Heart right ventricle (tissue), 16 donors: ENCODE data around the gene PAX9. TPM values are rescaled to one million over a fixed set of nuclear protein-coding genes. Genes with fewer than 3 reads are reported as not detected.

Experiments
- ATAC-seq, 8 donors: fragments of 200-7000 bp; cut with Tn5 transposase; one replicate each; pipeline ENCODE4 v1.9.1; 2020; ENCODE audit warnings: mild to moderate bottlenecking in 8 of 8, moderate library complexity in 8 of 8, moderate number of reproducible peaks in 1 of 8
- DNase-seq, 2 donors: peaks; one replicate each; pipeline ENCODE4 v3.0.0-alpha.2; 2020
- H3K27ac ChIP-seq, 10 donors: fragments of 200-600 bp; sonication (generic) in 2 of 10; one replicate each; pipeline versions ENCODE4 v1.5.0 to v1.8.0; 2020 to 2022; ENCODE audit warnings: mild to moderate bottlenecking in 3 of 10
- H3K27me3 ChIP-seq, 7 donors: fragments of 200-600 bp; one replicate each; pipeline ENCODE4 v1.8.0; 2021 to 2022; ENCODE audit warnings: mild to moderate bottlenecking in 2 of 7
- H3K36me3 ChIP-seq, 9 donors: fragments of 200-600 bp; sonication (generic) in 1 of 9; one replicate each; pipeline versions ENCODE4 v1.5.0 to v1.8.0; 2020 to 2022; ENCODE audit warnings: mild to moderate bottlenecking in 2 of 9
- H3K4me1 ChIP-seq, 9 donors: fragments of 200-600 bp; sonication (generic) in 1 of 9; one replicate each; pipeline versions ENCODE4 v1.5.0 to v1.8.0; 2020 to 2022; ENCODE audit warnings: mild to moderate bottlenecking in 4 of 9
- H3K4me3 ChIP-seq, 10 donors: fragments of 200-600 bp; sonication (generic) in 2 of 10; one replicate each; pipeline versions ENCODE4 v1.5.0 to v1.8.0; 2020 to 2022; ENCODE audit warnings: mild to moderate bottlenecking in 7 of 10, moderate library complexity in 2 of 10
- H3K9me3 ChIP-seq, 11 donors: fragments of 200-600 bp in 10 of 11; sonication (generic) in 2 of 11; one replicate each; pipeline versions ENCODE4 v1.5.0 to v1.8.0; 2013 to 2022; ENCODE audit warnings: mild to moderate bottlenecking in 2 of 11, control low read depth in 1 of 11, moderate library complexity in 1 of 11
- WGBS, 2 donors: extraction: QIAGEN DNeasy Blood & Tissue Kit; methylation state at CpG; one replicate each; pipeline ENCODE4 v1.1.7; 2013; ENCODE audit warnings: inconsistent platforms in 1 of 2; 5-methylcytosine and 5-hydroxymethylcytosine counted together
- intact Hi-C, 10 donors: fragments of 100-400 bp; cut with DNase I; formaldehyde crosslinking; loops; one replicate each; pipeline versions ENCODE4 v1.11.1 to v1.14.2; 2022
- long read RNA-seq, 3 donors: library from polyadenylated mRNA; unstranded; transcript quantifications; one replicate each; pipeline ENCODE4 v2.0.0, GENCODE V29; 2020 to 2021
- polyA plus RNA-seq, 2 donors: library from polyadenylated mRNA; stranded (reverse); fragments of 200-250 nt; gene quantifications; one replicate each; pipeline ENCODE4 v1.2.3, GENCODE V29; 2013
- total RNA-seq, 10 donors: library from RNA; stranded (reverse); fragmentation: NEBNext Ultra II Directional in 3 of 10; extraction: Animal tissue kit (Norgen Biotek cat#: 25700) in 3 of 10; gene quantifications; one replicate each; pipeline versions ENCODE4 v1.2.1 to v1.2.4, GENCODE V29; 2021 to 2023
- TF ChIP-seq, protein P1 (sequence below), 9 donors: fragments of 200-600 bp; sonication (generic) in 2 of 9; IDR thresholded peaks; one replicate each; pipeline versions ENCODE4 v1.5.0 to v1.8.0; 2021 to 2022; ENCODE audit warnings: antibody characterized with exemption in 9 of 9, mild to moderate bottlenecking in 5 of 9, moderate library complexity in 1 of 9
- donor health status: Arrhythmogenic right ventricular cardiomyopathy.
- donor health status: ischemic (EF 13 %, LVEDD 7.1; RV severe dilation, severe dysfunction).
- donor health status: healthy with polysubstance abuse.
- donor health status: DM: no; HTN: yes; CAD: no.
- donor health status: DM: no; HTN: no; CAD: no.
- donor health status: ischemic (EF 25% LVEDD 6.9; RV normal size, moderate dysfunction).
- donor health status: ischemic (EF 25% LVEDD 5.7; RV mildly dilated, moderate dysfunction).
- donor health status: healthy.
- donor health status: DM: yes; HTN: yes; CAD: no.
- donor health status: Ischemic cardiomyopathy.
- donor health status: ischemic (EF 35%, LVEDD 5.7; RV mildly dilated, moderate dysfunction).
- donor health status: nonischemic (EF 11% LVEDD 7.7; RV severe dilation, severe dysfunction).
- donor health status: DM: yes; HTN: yes; CAD: no.
- donor health status: PGD.
- donor health status: ischemic (EF 29% LVEDD 5.4; RV normal size, mild dysfunction).
- donor health status: nonischemic (EF 23%, LVEDD 6.1; RV moderate dilation, normal function).

Gene PAX9
- total RNA-seq (not detected), polyA plus RNA-seq (under 1 TPM in 1 of 2 donors, not detected in 1; 0.01 TPM)
- long read RNA-seq, donor 1 = 0 reads
- long read RNA-seq, donor 2 = 0 reads
- long read RNA-seq, donor 3 = 0 reads

DNA sequence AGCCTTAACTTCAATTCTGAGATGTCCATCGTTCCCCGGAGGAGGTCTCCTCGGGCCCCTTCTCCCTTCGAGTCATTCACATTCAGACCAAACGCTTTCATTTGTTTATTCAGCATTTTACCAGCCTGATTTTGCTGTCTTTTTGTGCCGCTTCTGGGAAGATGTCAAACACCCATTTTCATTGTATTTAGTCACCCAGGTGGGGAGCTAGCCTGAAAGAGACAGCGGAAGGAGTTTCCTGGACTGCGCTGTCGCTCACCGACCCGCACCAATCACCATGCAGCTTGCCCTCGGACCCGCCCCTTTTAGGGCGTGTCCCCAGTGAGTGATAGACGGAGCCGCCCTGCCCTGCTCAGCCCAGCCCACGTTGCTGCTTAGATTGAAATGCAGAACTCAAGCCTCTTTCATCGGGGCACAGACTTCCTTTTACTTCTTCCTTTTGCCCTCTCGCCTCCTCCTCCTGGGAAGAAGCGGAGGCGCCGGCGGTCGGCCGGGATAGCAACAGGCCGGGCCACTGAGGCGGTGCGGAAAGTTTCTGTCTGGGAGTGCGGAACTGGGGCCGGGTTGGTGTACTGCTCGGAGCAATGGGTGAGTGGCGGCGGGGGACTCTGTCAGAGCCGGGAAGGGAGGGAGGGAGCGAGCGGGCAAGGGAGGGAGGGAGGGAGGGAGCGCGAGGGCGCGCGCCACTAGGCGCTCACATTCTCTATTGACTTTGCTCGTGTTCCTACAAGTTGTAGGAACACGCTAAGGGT, at the start of gene PAX9:
Gene PAX9 (plus strand): TSS at position 355 of the 752 bp plus-strand sequence. CDS start 230 bp downstream, at position 585.
- 1 to 2% methylated on average over 44 of the region's 44 CpGs for WGBS, 2 donors
- TF ChIP-seq, protein P1, sequence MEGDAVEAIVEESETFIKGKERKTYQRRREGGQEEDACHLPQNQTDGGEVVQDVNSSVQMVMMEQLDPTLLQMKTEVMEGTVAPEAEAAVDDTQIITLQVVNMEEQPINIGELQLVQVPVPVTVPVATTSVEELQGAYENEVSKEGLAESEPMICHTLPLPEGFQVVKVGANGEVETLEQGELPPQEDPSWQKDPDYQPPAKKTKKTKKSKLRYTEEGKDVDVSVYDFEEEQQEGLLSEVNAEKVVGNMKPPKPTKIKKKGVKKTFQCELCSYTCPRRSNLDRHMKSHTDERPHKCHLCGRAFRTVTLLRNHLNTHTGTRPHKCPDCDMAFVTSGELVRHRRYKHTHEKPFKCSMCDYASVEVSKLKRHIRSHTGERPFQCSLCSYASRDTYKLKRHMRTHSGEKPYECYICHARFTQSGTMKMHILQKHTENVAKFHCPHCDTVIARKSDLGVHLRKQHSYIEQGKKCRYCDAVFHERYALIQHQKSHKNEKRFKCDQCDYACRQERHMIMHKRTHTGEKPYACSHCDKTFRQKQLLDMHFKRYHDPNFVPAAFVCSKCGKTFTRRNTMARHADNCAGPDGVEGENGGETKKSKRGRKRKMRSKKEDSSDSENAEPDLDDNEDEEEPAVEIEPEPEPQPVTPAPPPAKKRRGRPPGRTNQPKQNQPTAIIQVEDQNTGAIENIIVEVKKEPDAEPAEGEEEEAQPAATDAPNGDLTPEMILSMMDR (IDR thresholded peaks at IDR 0.05) = no peak

GRCh38 chr14:36617824-36618223, 43.8 kb upstream of the PAX9 start:
- ATAC-seq = peak in 2 of 8 donors; percentile 9 to 25
- WGBS, 2 donors = 54 to 58% methylated on average over 5 of the region's 5 CpGs

More for the DNA sequence above, at the start of gene PAX9:
- H3K9me3 ChIP-seq = no peaks in the 10 kb centered on the region
- H3K27ac ChIP-seq = no peak within 1 kb of the TSS
- peaks cover 15 to 71% (median 60%) of the 10 kb centered on the region in 9 donors for H3K4me1 ChIP-seq
- H3K4me3 ChIP-seq = peak within 1 kb of the TSS in 9 of 10 donors; percentile 9 to 40 (median 30)
- peaks cover 63 to 100% (median 100%) of the 10 kb centered on the region in 7 donors for H3K27me3 ChIP-seq
- no peaks in the 10 kb centered on the region for H3K36me3 ChIP-seq
- intact Hi-C loops = loop anchor here in 1 of 10 donors (5.0 kb wide), 1 partner anchor 496 kb away; no protein-coding TSS in a partner anchor
- ATAC-seq = peak; percentile 76 to 92 (median 81)
- no peak for DNase-seq

GRCh38 chr14:36618641-36619040, 43.0 kb upstream of the PAX9 start:
- Histone ChIP-seq H3K4me1 (no peaks in the 10 kb centered on the region), H3K27ac (no peak overlapping the region), H3K36me3 (no peaks in the 10 kb centered on the region), H3K27me3 (peaks cover 0 to 30% (median 3%) of the 10 kb centered on the region in 7 donors), H3K9me3 (peaks cover 0 to 17% (median 0%) of the 10 kb centered on the region in 11 donors), H3K4me3 (no peak overlapping the region)
- ATAC-seq = no peak
- intact Hi-C loops = no loop called here
- TF ChIP-seq, protein P1 (IDR thresholded peaks at IDR 0.05) = no peak
- no peak for DNase-seq
- WGBS, 2 donors = 34 to 58% methylated on average over 2 of the region's 2 CpGs

More at GRCh38 chr14:36617824-36618223, 43.8 kb upstream of the PAX9 start:
- no peaks in the 10 kb centered on the region for H3K36me3 ChIP-seq
- peaks cover 0 to 33% (median 4%) of the 10 kb centered on the region in 7 donors for H3K27me3 ChIP-seq
- intact Hi-C loops = no loop called here
- H3K4me1 ChIP-seq = no peaks in the 10 kb centered on the region
- H3K27ac ChIP-seq = no peak overlapping the region
- H3K4me3 ChIP-seq = no peak overlapping the region
- TF ChIP-seq, protein P1 (IDR thresholded peaks at IDR 0.05) = no peak
- DNase-seq = no peak
- H3K9me3 ChIP-seq = peaks cover 0 to 16% (median 0%) of the 10 kb centered on the region in 11 donors

DNA sequence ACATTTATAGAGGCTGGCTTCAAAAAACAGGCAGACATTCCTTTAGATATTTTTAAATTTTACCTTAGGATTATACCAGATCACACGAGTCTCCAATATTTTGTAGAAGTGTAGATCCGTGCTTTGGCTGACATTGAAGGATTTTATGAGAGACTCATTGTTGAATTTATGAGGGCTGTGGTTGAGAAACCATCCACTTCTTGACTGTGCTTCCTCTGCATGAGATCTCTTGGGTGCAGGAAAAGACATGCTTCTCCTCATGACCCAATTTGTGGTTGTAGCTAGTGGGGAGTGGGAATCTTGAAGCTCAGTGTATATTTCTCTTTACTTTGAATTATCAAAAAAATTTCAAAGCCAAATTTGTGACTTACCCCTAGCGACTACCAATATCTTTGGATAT, 42.5 kb upstream of the PAX9 start:
- TF ChIP-seq, protein P1 (IDR thresholded peaks at IDR 0.05) = no peak
- ATAC-seq = no peak
- Histone ChIP-seq H3K36me3 (no peaks in the 10 kb centered on the region), H3K4me1 (no peaks in the 10 kb centered on the region), H3K27me3 (peaks cover 0 to 30% (median 4%) of the 10 kb centered on the region in 7 donors), H3K27ac (no peak overlapping the region), H3K4me3 (no peak overlapping the region), H3K9me3 (peaks cover 0 to 17% (median 0%) of the 10 kb centered on the region in 11 donors)
- 74 to 86% methylated on average over 3 of the region's 3 CpGs for WGBS, 2 donors
- no peak for DNase-seq
- intact Hi-C loops = no loop called here
